CD14-positive monocyte (primary cell): ENCODE measurements around the gene R3HDM4. TPM values are rescaled to one million over a fixed set of nuclear protein-coding genes. Genes with fewer than 3 reads are reported as not detected.
"Not testable (repeated sequence)": the region's sequence is repeated elsewhere in the genome, so short reads cannot be mapped to it uniquely, and the experiment has no call there.

Experiments
- DNase-seq, 3 donors: peaks; one replicate each; pipeline ENCODE4 v3.0.0-alpha.2; 2011 to 2022
- H2AFZ ChIP-seq: 2 replicates; pipeline ENCODE4 v1.6.0; 2012; ENCODE audit warnings: mild to moderate bottlenecking, low read depth, low read length, inconsistent platforms; ENCODE audit not compliant: insufficient read depth, poor library complexity, severe bottlenecking
- H3K27ac ChIP-seq, 2 donors: 1 replicate in 1 of 2; 2 replicates in 1 of 2; pipeline ENCODE4 v1.5.1; 2012 to 2013; ENCODE audit warnings: low read length in 2 of 2, control low read depth in 1 of 2, inconsistent platforms in 1 of 2, low read depth in 1 of 2, mild to moderate bottlenecking in 1 of 2
- H3K27me3 ChIP-seq, 2 donors: one replicate each; pipeline versions ENCODE4 v1.6.0 to v1.6.1; 2011 to 2013; ENCODE audit warnings: low read length in 2 of 2; ENCODE audit not compliant: control insufficient read depth in 2 of 2, insufficient read depth in 2 of 2
- H3K36me3 ChIP-seq, 2 donors: replicated peaks in 1 of 2; 1 replicate in 1 of 2; 2 replicates in 1 of 2; pipeline versions ENCODE4 v1.5.1 to v1.6.1; 2012 to 2013; ENCODE audit warnings: low read length in 2 of 2, control low read depth in 1 of 2, inconsistent platforms in 1 of 2, mild to moderate bottlenecking in 1 of 2; ENCODE audit not compliant: insufficient read depth in 2 of 2, control insufficient read depth in 1 of 2
- H3K4me1 ChIP-seq, 2 donors: 1 replicate in 1 of 2; 2 replicates in 1 of 2; pipeline versions ENCODE4 v1.5.1 to v1.6.1; 2012 to 2013; ENCODE audit warnings: low read length in 2 of 2, control low read depth in 1 of 2, inconsistent platforms in 1 of 2, mild to moderate bottlenecking in 1 of 2, moderate library complexity in 1 of 2; ENCODE audit not compliant: insufficient read depth in 2 of 2, control insufficient read depth in 1 of 2
- H3K4me2 ChIP-seq: replicated peaks from 2 replicates; pipeline ENCODE3; 2012; ENCODE audit warnings: low read length, moderate library complexity, mild to moderate bottlenecking; ENCODE audit not compliant: poor library complexity, severe bottlenecking; ENCODE audit errors: extremely low read depth
- H3K4me3 ChIP-seq, 3 experiments: fragments of 200-600 bp in 1 of 3; sonication (generic) in 1 of 3; replicated peaks in 1 of 3; 1 replicate in 2 of 3; 2 replicates in 1 of 3; pipeline ENCODE4 v1.5.1; 2011 to 2013; ENCODE audit warnings: low read length in 3 of 3, mild to moderate bottlenecking in 3 of 3, control low read depth in 2 of 3, low read depth in 2 of 3, inconsistent platforms in 1 of 3, moderate library complexity in 1 of 3
- H3K79me2 ChIP-seq: 2 replicates; pipeline ENCODE4 v1.6.0; 2012; ENCODE audit warnings: mild to moderate bottlenecking, control low read depth, inconsistent platforms, low read length, moderate library complexity; ENCODE audit not compliant: insufficient read depth
- H3K9ac ChIP-seq: 2 replicates; pipeline ENCODE4 v1.6.0; 2017; ENCODE audit warnings: low read length, mild to moderate bottlenecking; ENCODE audit not compliant: insufficient read depth, poor library complexity, severe bottlenecking
- H3K9me3 ChIP-seq, 2 donors: replicated peaks in 1 of 2; 1 replicate in 1 of 2; 2 replicates in 1 of 2; pipeline versions ENCODE4 v1.5.1 to v1.6.1; 2012 to 2013; ENCODE audit warnings: low read length in 2 of 2, control low read depth in 1 of 2; ENCODE audit not compliant: control insufficient read depth in 1 of 2, insufficient read depth in 1 of 2
- H4K20me1 ChIP-seq: 2 replicates; pipeline ENCODE4 v1.6.0; 2012; ENCODE audit warnings: mild to moderate bottlenecking, low read length, control low read depth, moderate library complexity; ENCODE audit not compliant: insufficient read depth
- H3K27ac Mint-ChIP-seq, 7 donors: one replicate each; pipeline ENCODE4 v1.8.0; 2020; ENCODE audit warnings: mild to moderate bottlenecking in 7 of 7, mixed read lengths in 7 of 7, moderate library complexity in 6 of 7, inconsistent platforms in 2 of 7
- H3K27me3 Mint-ChIP-seq, 3 donors: one replicate each; pipeline ENCODE4 v1.8.0; 2021 to 2022; ENCODE audit warnings: low read depth in 3 of 3, mild to moderate bottlenecking in 3 of 3, mixed read lengths in 3 of 3, moderate library complexity in 3 of 3, inconsistent platforms in 1 of 3
- H3K36me3 Mint-ChIP-seq, 2 donors: one replicate each; pipeline ENCODE4 v1.8.0; 2020; ENCODE audit warnings: mixed read lengths in 2 of 2, inconsistent platforms in 1 of 2, mild to moderate bottlenecking in 1 of 2
- H3K4me1 Mint-ChIP-seq: one replicate; pipeline ENCODE4 v1.8.0; 2020; ENCODE audit warnings: mild to moderate bottlenecking, mixed read lengths
- H3K4me3 Mint-ChIP-seq, 2 donors: one replicate each; pipeline ENCODE4 v1.8.0; 2020; ENCODE audit warnings: mild to moderate bottlenecking in 2 of 2, mixed read lengths in 2 of 2, moderate library complexity in 1 of 2
- H3K9me3 Mint-ChIP-seq, 7 donors: one replicate each; pipeline ENCODE4 v1.8.0; 2020 to 2022; ENCODE audit warnings: mixed read lengths in 7 of 7, mild to moderate bottlenecking in 6 of 7, moderate library complexity in 6 of 7, inconsistent platforms in 2 of 7
- CTCF ChIP-seq: fragments of 200-600 bp; IDR thresholded peaks from one replicate; pipeline ENCODE4 v1.8.0; 2022; ENCODE audit warnings: antibody characterized with exemption, mild to moderate bottlenecking
- WGBS: methylation state at CpG from one replicate; pipeline ENCODE4 v1.1.5; 2013; ENCODE audit warnings: missing lambda C conversion rate; ENCODE audit not compliant: insufficient coverage; 5-methylcytosine and 5-hydroxymethylcytosine counted together
- intact Hi-C, 2 donors: fragments of 100-400 bp; cut with micrococcal nuclease; formaldehyde crosslinking; loops; one replicate each; pipeline versions ENCODE4 v1.15.0 to v1.15.1; 2023
- polyA plus RNA-seq, 3 donors: library from polyadenylated mRNA; depleted of rRNA in 1 of 3; unstranded in 2 of 3; stranded (reverse) in 1 of 3; fragments of 300-500 nt in 2 of 3; fragments of >200 nt in 1 of 3; fragmentation: Illumina TruSeq in 2 of 3; gene quantifications; 1 replicate in 2 of 3; 2 replicates in 1 of 3; pipeline ENCODE4 v1.2.3, GENCODE V29; 2012 to 2021

The R3HDM4 gene
- polyA plus RNA-seq, 3 donors, result 70.8 to 99.9 (median 78.7) TPM

- Mint-ChIP-seq H3K36me3 (peaks cover 25 to 60% of the 10 kb centered on the region in 2 donors), H3K9me3 (no peaks in the 10 kb centered on the region), H3K4me1 (peaks cover 8% of the 10 kb centered on the region), H3K27ac (peak overlapping the region in 1 of 7 donors; percentile 66), H3K4me3 (no peak overlapping the region), H3K27me3 (no peaks in the 10 kb centered on the region)
- Histone ChIP-seq H3K79me2 (peaks cover 76% of the 10 kb centered on the region), H3K27me3 (no peaks in the 10 kb centered on the region), H4K20me1 (peaks cover 100% of the 10 kb centered on the region), H3K9me3 (no peaks in the 10 kb centered on the region), H3K4me3 (no peak overlapping the region), H3K4me1 (peaks cover 0 to 5% of the 10 kb centered on the region in 2 donors), H3K9ac (no peak overlapping the region), H3K4me2 (no peak overlapping the region), H2AFZ (no peak overlapping the region), H3K27ac (no peak overlapping the region), H3K36me3 (peaks cover 44 to 60% of the 10 kb centered on the region in 2 donors)
- WGBS, result 88% methylated on average over 21 of the region's 36 CpGs
- no peak for TF ChIP-seq CTCF
- intact Hi-C loops, result no loop called here
- no peak for DNase-seq
These were observed 46.2 kb upstream of the R3HDM4 start for GRCh38 chr19:958967-959855.

GRCh38 chr19:957578-957977, 44.6 kb upstream of the R3HDM4 start:
- 97% methylated on average over 6 of the region's 9 CpGs for WGBS
- H3K4me1 Mint-ChIP-seq, result peaks cover 15% of the 10 kb centered on the region
- H3K27ac Mint-ChIP-seq, result peak overlapping the region in 3 of 7 donors; percentile 13 to 40 (median 30)

More at GRCh38 chr19:957578-957977, 44.6 kb upstream of the R3HDM4 start:
- H3K4me3 Mint-ChIP-seq, H3K4me2 ChIP-seq, H3K27me3 ChIP-seq, H3K9me3 Mint-ChIP-seq, H3K9me3 ChIP-seq, H3K9ac ChIP-seq, intact Hi-C loops, H3K27me3 Mint-ChIP-seq, H3K4me3 ChIP-seq, DNase-seq, H2AFZ ChIP-seq, H3K27ac ChIP-seq: not testable (repeated sequence)
- Histone ChIP-seq H4K20me1 (peaks cover 100% of the 10 kb centered on the region), H3K4me1 (peaks cover 10 to 17% of the 10 kb centered on the region in 2 donors), H3K36me3 (peaks cover 28 to 44% of the 10 kb centered on the region in 2 donors), H3K79me2 (peaks cover 92% of the 10 kb centered on the region)
- peaks cover 18 to 47% of the 10 kb centered on the region in 2 donors for H3K36me3 Mint-ChIP-seq
